Liver (tissue), 9 donors: ENCODE results near the gene MISP. TPM values are rescaled to one million over a fixed set of nuclear protein-coding genes. Genes with fewer than 3 reads are reported as not detected.

ENCODE experiments used
- DNase-seq: peaks from one replicate; pipeline ENCODE4 v3.0.0-alpha.2; 2017; ENCODE audit warnings: low spot score
- H3K27ac ChIP-seq, 2 donors: one replicate each; pipeline ENCODE4 v1.7.0; 2013; ENCODE audit warnings: inconsistent platforms in 2 of 2, low read length in 2 of 2, control low read depth in 1 of 2, low read depth in 1 of 2, mild to moderate bottlenecking in 1 of 2
- H3K27me3 ChIP-seq, 4 donors: one replicate each; pipeline versions ENCODE4 v1.6.1 to v1.7.0; 2013; ENCODE audit warnings: low read length in 3 of 4, inconsistent platforms in 1 of 4, mild to moderate bottlenecking in 1 of 4, moderate library complexity in 1 of 4; ENCODE audit not compliant: control insufficient read depth in 4 of 4, insufficient read depth in 4 of 4
- H3K36me3 ChIP-seq, 4 donors: one replicate each; pipeline versions ENCODE4 v1.6.1 to v1.7.0; 2013; ENCODE audit warnings: low read length in 3 of 4, mild to moderate bottlenecking in 3 of 4, low read depth in 1 of 4, moderate library complexity in 1 of 4; ENCODE audit not compliant: control insufficient read depth in 4 of 4, insufficient read depth in 3 of 4
- H3K4me1 ChIP-seq, 4 donors: one replicate each; pipeline versions ENCODE4 v1.6.1 to v1.7.0; 2013; ENCODE audit warnings: low read length in 3 of 4, mild to moderate bottlenecking in 3 of 4, moderate library complexity in 1 of 4; ENCODE audit not compliant: control insufficient read depth in 4 of 4, insufficient read depth in 4 of 4
- H3K4me3 ChIP-seq, 3 donors: one replicate each; pipeline versions ENCODE4 v1.6.1 to v1.7.0; 2013; ENCODE audit warnings: low read length in 3 of 3, control low read depth in 1 of 3, low read depth in 1 of 3, mild to moderate bottlenecking in 1 of 3
- H3K9ac ChIP-seq, 2 donors: one replicate each; pipeline ENCODE4 v1.7.0; 2013; ENCODE audit warnings: low read length in 2 of 2, mild to moderate bottlenecking in 2 of 2, moderate library complexity in 2 of 2, control low read depth in 1 of 2, low read depth in 1 of 2
- H3K9me3 ChIP-seq, 4 donors: one replicate each; pipeline versions ENCODE4 v1.6.1 to v1.7.0; 2013; ENCODE audit warnings: low read length in 3 of 4; ENCODE audit not compliant: control insufficient read depth in 4 of 4
- EGR1 ChIP-seq, 2 donors: IDR thresholded peaks; 2 replicates each; pipeline ENCODE4 v1.6.1; 2016 to 2018; ENCODE audit warnings: antibody characterized with exemption in 2 of 2, low read depth in 2 of 2
- FOXA1 ChIP-seq: IDR thresholded peaks from 2 replicates; pipeline ENCODE4 v1.6.1; 2016; ENCODE audit warnings: antibody characterized with exemption
- FOXA2 ChIP-seq: IDR thresholded peaks from 2 replicates; pipeline ENCODE4 v1.6.1; 2016; ENCODE audit warnings: antibody characterized with exemption
- GABPA ChIP-seq, 2 donors: IDR thresholded peaks in 1 of 2; conservative IDR thresholded peaks in 1 of 2; 2 replicates each; pipeline ENCODE4 v1.6.1; 2016; ENCODE audit warnings: antibody characterized with exemption in 2 of 2, mild to moderate bottlenecking in 1 of 2, moderate library complexity in 1 of 2
- HNF4A ChIP-seq, 2 donors: conservative IDR thresholded peaks; 2 replicates each; pipeline ENCODE4 v1.6.1; 2016; ENCODE audit warnings: antibody characterized with exemption in 2 of 2, mild to moderate bottlenecking in 2 of 2
- HNF4G ChIP-seq: IDR thresholded peaks from 2 replicates; pipeline ENCODE4 v1.6.1; 2016; ENCODE audit warnings: antibody characterized with exemption
- JUND ChIP-seq, 2 donors: IDR thresholded peaks; 2 replicates each; pipeline ENCODE4 v1.6.1; 2016; ENCODE audit warnings: antibody characterized with exemption in 2 of 2
- MAX ChIP-seq: IDR thresholded peaks from 2 replicates; pipeline ENCODE4 v1.6.1; 2016; ENCODE audit warnings: antibody characterized with exemption
- NR2F2 ChIP-seq: IDR thresholded peaks from 2 replicates; pipeline ENCODE4 v1.6.1; 2016; ENCODE audit warnings: antibody characterized with exemption
- RAD21 ChIP-seq, 2 donors: IDR thresholded peaks; 2 replicates each; pipeline ENCODE4 v1.6.1; 2016; ENCODE audit warnings: antibody characterized with exemption in 2 of 2, mild to moderate bottlenecking in 2 of 2
- RXRA ChIP-seq, 2 donors: IDR thresholded peaks; 2 replicates each; pipeline ENCODE4 v1.6.1; 2017 to 2018; ENCODE audit warnings: antibody characterized with exemption in 2 of 2, mild to moderate bottlenecking in 1 of 2
- SP1 ChIP-seq: IDR thresholded peaks from 2 replicates; pipeline ENCODE4 v1.6.1; 2018; ENCODE audit warnings: antibody characterized with exemption, mild to moderate bottlenecking
- TAF1 ChIP-seq: conservative IDR thresholded peaks from 2 replicates; pipeline ENCODE4 v1.6.1; 2016; ENCODE audit warnings: antibody characterized with exemption, mild to moderate bottlenecking
- YY1 ChIP-seq: IDR thresholded peaks from 2 replicates; pipeline ENCODE4 v1.6.1; 2016; ENCODE audit warnings: antibody characterized with exemption, mild to moderate bottlenecking
- WGBS: extraction: QIAGEN DNeasy Blood & Tissue Kit; methylation state at CpG from one replicate; pipeline ENCODE4 v1.1.7; 2013; 5-methylcytosine and 5-hydroxymethylcytosine counted together
- polyA plus RNA-seq, 2 donors: library from polyadenylated mRNA; stranded (reverse) in 1 of 2; unstranded in 1 of 2; fragments of 200-250 nt in 1 of 2; fragments of >200 nt in 1 of 2; fragmentation: Nextera tagmentation in 1 of 2; extraction: Ambion mirVana in 1 of 2; gene quantifications; one replicate each; pipeline versions ENCODE4 v1.2.1 to v1.2.3, GENCODE V29; 2013 to 2015
- total RNA-seq, 2 donors: library from RNA; depleted of rRNA; stranded (reverse); fragments of >200 nt; gene quantifications; one replicate each; pipeline ENCODE4 v1.2.3, GENCODE V29; 2014
- TF ChIP-seq, protein P1 (sequence below): IDR thresholded peaks from 2 replicates; pipeline ENCODE4 v1.6.1; 2016; ENCODE audit warnings: antibody characterized with exemption
- TF ChIP-seq, protein P2 (sequence below): IDR thresholded peaks from 2 replicates; pipeline ENCODE4 v1.6.1; 2016; ENCODE audit warnings: antibody characterized with exemption
- TF ChIP-seq, protein P3 (sequence below): IDR thresholded peaks from 2 replicates; pipeline ENCODE4 v1.6.1; 2016; ENCODE audit warnings: antibody characterized with exemption, mild to moderate bottlenecking
- TF ChIP-seq, protein P4 (sequence below): fragments of 150-350 bp; IDR thresholded peaks from 2 replicates; pipeline ENCODE4 v1.5.1; 2017; ENCODE audit warnings: improper control_type of control experiment, low read depth, low read length; ENCODE audit not compliant: missing input control
- donor health status: healthy.
- donor health status: healthy.
- donor health status: healthy.
- donor health status: healthy.
- donor health status: healthy.

The MISP gene
- total and polyA plus RNA-seq, 4 donors, result 0.05 to 0.08 TPM; not detected in 2

GRCh38 chr19:780935-781334, 30.0 kb downstream of the MISP start:
- Histone ChIP-seq H3K36me3 (no peaks in the 10 kb centered on the region), H3K4me1 (peaks cover 0 to 4% (median 0%) of the 10 kb centered on the region in 4 donors), H3K4me3 (no peak overlapping the region), H3K27me3 (peaks cover 0 to 3% (median 0%) of the 10 kb centered on the region in 4 donors), H3K9me3 (no peaks in the 10 kb centered on the region), H3K9ac (no peak overlapping the region), H3K27ac (no peak overlapping the region)
- 74% methylated on average over 15 of the region's 15 CpGs for WGBS
- TF ChIP-seq SP1 (no peak), JUND (IDR thresholded peaks at IDR 0.05) (no peak), RXRA (IDR thresholded peaks at IDR 0.05) (no peak), RAD21 (IDR thresholded peaks at IDR 0.05) (no peak), FOXA2 (no peak), YY1 (no peak), FOXA1 (no peak), HNF4A (conservative IDR thresholded peaks at IDR 0.05) (no peak), NR2F2 (no peak), MAX (no peak), GABPA (IDR thresholded peaks at IDR 0.05 in 1 of 2, conservative IDR thresholded peaks at IDR 0.05 in 1 of 2) (no peak), TAF1 (no peak), EGR1 (IDR thresholded peaks at IDR 0.05; ENCODE audit: low read depth in 2 of 2) (no peak), HNF4G (no peak)
- TF ChIP-seq, protein P1, sequence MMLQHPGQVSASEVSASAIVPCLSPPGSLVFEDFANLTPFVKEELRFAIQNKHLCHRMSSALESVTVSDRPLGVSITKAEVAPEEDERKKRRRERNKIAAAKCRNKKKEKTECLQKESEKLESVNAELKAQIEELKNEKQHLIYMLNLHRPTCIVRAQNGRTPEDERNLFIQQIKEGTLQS, result no peak
- TF ChIP-seq, protein P2, sequence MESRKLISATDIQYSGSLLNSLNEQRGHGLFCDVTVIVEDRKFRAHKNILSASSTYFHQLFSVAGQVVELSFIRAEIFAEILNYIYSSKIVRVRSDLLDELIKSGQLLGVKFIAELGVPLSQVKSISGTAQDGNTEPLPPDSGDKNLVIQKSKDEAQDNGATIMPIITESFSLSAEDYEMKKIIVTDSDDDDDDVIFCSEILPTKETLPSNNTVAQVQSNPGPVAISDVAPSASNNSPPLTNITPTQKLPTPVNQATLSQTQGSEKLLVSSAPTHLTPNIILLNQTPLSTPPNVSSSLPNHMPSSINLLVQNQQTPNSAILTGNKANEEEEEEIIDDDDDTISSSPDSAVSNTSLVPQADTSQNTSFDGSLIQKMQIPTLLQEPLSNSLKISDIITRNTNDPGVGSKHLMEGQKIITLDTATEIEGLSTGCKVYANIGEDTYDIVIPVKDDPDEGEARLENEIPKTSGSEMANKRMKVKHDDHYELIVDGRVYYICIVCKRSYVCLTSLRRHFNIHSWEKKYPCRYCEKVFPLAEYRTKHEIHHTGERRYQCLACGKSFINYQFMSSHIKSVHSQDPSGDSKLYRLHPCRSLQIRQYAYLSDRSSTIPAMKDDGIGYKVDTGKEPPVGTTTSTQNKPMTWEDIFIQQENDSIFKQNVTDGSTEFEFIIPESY, result no peak
- TF ChIP-seq, protein P3, sequence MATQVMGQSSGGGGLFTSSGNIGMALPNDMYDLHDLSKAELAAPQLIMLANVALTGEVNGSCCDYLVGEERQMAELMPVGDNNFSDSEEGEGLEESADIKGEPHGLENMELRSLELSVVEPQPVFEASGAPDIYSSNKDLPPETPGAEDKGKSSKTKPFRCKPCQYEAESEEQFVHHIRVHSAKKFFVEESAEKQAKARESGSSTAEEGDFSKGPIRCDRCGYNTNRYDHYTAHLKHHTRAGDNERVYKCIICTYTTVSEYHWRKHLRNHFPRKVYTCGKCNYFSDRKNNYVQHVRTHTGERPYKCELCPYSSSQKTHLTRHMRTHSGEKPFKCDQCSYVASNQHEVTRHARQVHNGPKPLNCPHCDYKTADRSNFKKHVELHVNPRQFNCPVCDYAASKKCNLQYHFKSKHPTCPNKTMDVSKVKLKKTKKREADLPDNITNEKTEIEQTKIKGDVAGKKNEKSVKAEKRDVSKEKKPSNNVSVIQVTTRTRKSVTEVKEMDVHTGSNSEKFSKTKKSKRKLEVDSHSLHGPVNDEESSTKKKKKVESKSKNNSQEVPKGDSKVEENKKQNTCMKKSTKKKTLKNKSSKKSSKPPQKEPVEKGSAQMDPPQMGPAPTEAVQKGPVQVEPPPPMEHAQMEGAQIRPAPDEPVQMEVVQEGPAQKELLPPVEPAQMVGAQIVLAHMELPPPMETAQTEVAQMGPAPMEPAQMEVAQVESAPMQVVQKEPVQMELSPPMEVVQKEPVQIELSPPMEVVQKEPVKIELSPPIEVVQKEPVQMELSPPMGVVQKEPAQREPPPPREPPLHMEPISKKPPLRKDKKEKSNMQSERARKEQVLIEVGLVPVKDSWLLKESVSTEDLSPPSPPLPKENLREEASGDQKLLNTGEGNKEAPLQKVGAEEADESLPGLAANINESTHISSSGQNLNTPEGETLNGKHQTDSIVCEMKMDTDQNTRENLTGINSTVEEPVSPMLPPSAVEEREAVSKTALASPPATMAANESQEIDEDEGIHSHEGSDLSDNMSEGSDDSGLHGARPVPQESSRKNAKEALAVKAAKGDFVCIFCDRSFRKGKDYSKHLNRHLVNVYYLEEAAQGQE, result no peak
- TF ChIP-seq, protein P4, sequence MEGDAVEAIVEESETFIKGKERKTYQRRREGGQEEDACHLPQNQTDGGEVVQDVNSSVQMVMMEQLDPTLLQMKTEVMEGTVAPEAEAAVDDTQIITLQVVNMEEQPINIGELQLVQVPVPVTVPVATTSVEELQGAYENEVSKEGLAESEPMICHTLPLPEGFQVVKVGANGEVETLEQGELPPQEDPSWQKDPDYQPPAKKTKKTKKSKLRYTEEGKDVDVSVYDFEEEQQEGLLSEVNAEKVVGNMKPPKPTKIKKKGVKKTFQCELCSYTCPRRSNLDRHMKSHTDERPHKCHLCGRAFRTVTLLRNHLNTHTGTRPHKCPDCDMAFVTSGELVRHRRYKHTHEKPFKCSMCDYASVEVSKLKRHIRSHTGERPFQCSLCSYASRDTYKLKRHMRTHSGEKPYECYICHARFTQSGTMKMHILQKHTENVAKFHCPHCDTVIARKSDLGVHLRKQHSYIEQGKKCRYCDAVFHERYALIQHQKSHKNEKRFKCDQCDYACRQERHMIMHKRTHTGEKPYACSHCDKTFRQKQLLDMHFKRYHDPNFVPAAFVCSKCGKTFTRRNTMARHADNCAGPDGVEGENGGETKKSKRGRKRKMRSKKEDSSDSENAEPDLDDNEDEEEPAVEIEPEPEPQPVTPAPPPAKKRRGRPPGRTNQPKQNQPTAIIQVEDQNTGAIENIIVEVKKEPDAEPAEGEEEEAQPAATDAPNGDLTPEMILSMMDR, result no peak
- no peak for DNase-seq
